ENCODE data around the gene RIT1. TPM values are rescaled to one million over a fixed set of nuclear protein-coding genes. Genes with fewer than 3 reads are reported as not detected.
A peak's percentile ranks its signal among the peaks of the same experiment; 100 is the strongest.

Gene RIT1
- total and polyA plus RNA-seq, 2 of the 8 experiments (the other 6 are each of a cell fraction or from before 2014, with no cell fraction given): 25.3 to 26.8 TPM

DNA sequence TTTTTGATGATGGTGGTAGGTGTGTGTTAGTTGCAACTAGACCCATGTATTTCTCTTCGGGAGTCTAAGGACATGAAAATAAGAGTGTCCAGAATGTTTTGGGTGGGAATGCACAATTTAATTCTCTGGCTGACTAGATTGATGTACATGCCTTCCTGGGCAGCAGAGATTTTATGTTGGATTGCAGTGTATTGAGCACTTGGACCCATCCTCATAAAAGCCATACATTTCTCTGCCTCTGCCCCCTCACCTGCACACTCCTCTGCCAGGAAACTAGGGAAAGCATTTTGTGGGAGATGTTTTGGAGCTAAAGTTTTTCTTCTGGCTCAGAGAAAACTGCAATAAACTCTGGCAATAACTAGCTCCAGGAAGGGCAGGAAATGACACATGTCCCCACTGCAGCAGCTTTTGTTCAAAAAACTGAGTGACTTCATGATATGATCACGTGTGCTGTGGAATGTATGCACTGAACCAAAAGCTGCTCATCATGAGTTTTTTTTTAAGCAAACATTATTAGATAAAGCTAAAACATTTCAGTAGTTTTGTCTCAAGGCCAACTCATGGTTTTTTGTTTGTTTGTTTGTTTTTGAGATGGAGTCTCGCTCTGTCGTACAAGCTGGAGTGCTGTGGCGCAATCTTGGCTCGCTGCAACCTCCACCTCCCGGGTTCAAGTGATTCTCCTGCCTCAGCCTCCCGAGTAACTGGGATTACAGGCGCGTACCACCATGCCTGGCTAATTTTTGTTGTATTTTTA is 17.6 kb downstream of the RIT1 start:
- Histone ChIP-seq H2BK20ac (ENCODE audit: low read length) (no peak overlapping the region), H2BK15ac (ENCODE audit: low read length) (no peak overlapping the region), H3K36me3 (ENCODE audit: control insufficient read depth in 2 of 4, insufficient read depth in 4 of 4, low read length in 3 of 4) (peaks cover 0 to 9% (median 4%) of the 10 kb centered on the region in 4 experiments; a peak in 4 of 8 replicates), H3K9ac (replicated peaks in 1 of 4; ENCODE audit: extremely low read depth in 1 of 4, low read depth in 3 of 4, low read length in 3 of 4) (no peak overlapping the region), H3K27me3 (replicated peaks in 1 of 4; ENCODE audit: control insufficient read depth in 3 of 4, extremely low read depth in 1 of 4, insufficient read depth in 3 of 4, low read length in 3 of 4) (no peaks in the 10 kb centered on the region), H3K56ac (replicated peaks; ENCODE audit: insufficient read length, low read depth, low read length) (no peak overlapping the region), H3K79me2 (ENCODE audit: control insufficient read depth in 1 of 2, insufficient read depth in 2 of 2, low read length in 2 of 2) (no peaks in the 10 kb centered on the region), H3K4me3 (ENCODE audit: extremely low read depth in 1 of 4, insufficient read depth in 2 of 4, low read depth in 3 of 4, low read length in 4 of 4) (no peak overlapping the region), H2BK12ac (ENCODE audit: low read depth, low read length) (no peak overlapping the region), H2AK5ac (ENCODE audit: low read depth, low read length) (no peak overlapping the region), H3K79me1 (ENCODE audit: low read depth, low read length) (no peaks in the 10 kb centered on the region), H3K23me2 (ENCODE audit: low read depth, low read length) (no peaks in the 10 kb centered on the region), H3K18ac (ENCODE audit: extremely low read depth, low read length) (no peak overlapping the region), H3K4ac (replicated peaks; ENCODE audit: insufficient read length, low read depth, low read length) (no peak overlapping the region), H3K23ac (ENCODE audit: insufficient read length) (no peak overlapping the region), H3K4me1 (replicated peaks in 1 of 4; ENCODE audit: control insufficient read depth in 3 of 4, insufficient read depth in 4 of 4, low read length in 3 of 4) (no peaks in the 10 kb centered on the region), H3K27ac (ENCODE audit: low read depth, low read length) (no peak overlapping the region), H4K8ac (ENCODE audit: extremely low read depth, insufficient read depth, low read length) (no peak overlapping the region), H3K14ac (ENCODE audit: insufficient read length) (no peak overlapping the region), H2BK5ac (ENCODE audit: low read depth, low read length) (no peak overlapping the region), H4K5ac (ENCODE audit: insufficient read length, low read depth, low read length) (no peak overlapping the region), H3K9me3 (ENCODE audit: insufficient read depth in 2 of 2, low read depth in 1 of 2, low read length in 1 of 2) (no peaks in the 10 kb centered on the region), H2BK120ac (replicated peaks; ENCODE audit: low read depth, low read length) (no peak overlapping the region), H3K4me2 (ENCODE audit: insufficient read depth in 1 of 2, low read depth in 2 of 2, low read length in 2 of 2) (no peak overlapping the region), H4K20me1 (replicated peaks in 1 of 2; ENCODE audit: control insufficient read depth in 1 of 2, insufficient read depth in 2 of 2, low read length in 2 of 2) (no peaks in the 10 kb centered on the region), H4K91ac (replicated peaks; ENCODE audit: insufficient read length, low read length) (no peak overlapping the region), H2AFZ (ENCODE audit: low read length) (no peak overlapping the region)
- FAIRE-seq (no peak), DNase-seq (ENCODE audit: low read depth in 1 of 2, low spot score in 2 of 2) (no peak)
- WGBS, 2 experiments (ENCODE audit: extremely low coverage in 1 of 2, insufficient coverage in 1 of 2, insufficient read length in 1 of 2, insufficient replicate concordance in 2 of 2, low coverage in 1 of 2, low lambda C conversion rate in 2 of 2, missing lambda C conversion rate in 1 of 2): 96% methylated on average over 10 of the region's 10 CpGs; no CpG with 5 or more reads in 1 of the 2 experiments
- ChIA-PET POLR2A (ENCODE audit: partially characterized antibody) (interaction anchor here (0.6 to 3.0 kb wide), 7 partner anchors 11 to 152 kb away, joined by 3 to 10 read pairs (median 4); partner anchors contain the start of gene RIT1), CTCF (ENCODE audit: partially characterized antibody) (interaction anchor here (0.5 to 0.7 kb wide), 3 partner anchors 22 to 334 kb away, joined by 3 read pairs; no protein-coding TSS in a partner anchor)
- TF ChIP-seq RXRA (IDR thresholded peaks at IDR 0.05; ENCODE audit: insufficient read depth, low read depth, low read length): no peak
- 0 out of 2 replicates have a peak, but pooled peaks have one; percentile 9 for TF ChIP-seq CEBPB (IDR thresholded peaks at IDR 0.05; ENCODE audit: low read depth, low read length)
